ENCODE measurements around the gene OCLN. TPM values are rescaled to one million over a fixed set of nuclear protein-coding genes. Genes with fewer than 3 reads are reported as not detected.

Gene OCLN, protein sequence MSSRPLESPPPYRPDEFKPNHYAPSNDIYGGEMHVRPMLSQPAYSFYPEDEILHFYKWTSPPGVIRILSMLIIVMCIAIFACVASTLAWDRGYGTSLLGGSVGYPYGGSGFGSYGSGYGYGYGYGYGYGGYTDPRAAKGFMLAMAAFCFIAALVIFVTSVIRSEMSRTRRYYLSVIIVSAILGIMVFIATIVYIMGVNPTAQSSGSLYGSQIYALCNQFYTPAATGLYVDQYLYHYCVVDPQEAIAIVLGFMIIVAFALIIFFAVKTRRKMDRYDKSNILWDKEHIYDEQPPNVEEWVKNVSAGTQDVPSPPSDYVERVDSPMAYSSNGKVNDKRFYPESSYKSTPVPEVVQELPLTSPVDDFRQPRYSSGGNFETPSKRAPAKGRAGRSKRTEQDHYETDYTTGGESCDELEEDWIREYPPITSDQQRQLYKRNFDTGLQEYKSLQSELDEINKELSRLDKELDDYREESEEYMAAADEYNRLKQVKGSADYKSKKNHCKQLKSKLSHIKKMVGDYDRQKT
- total RNA-seq (2014; rRNA removed; shearing (Covaris generic)) (61.6 and 79.7 TPM in 2 replicates), polyA plus RNA-seq (2016; fragmentation: Nextera tagmentation; extraction: Ambion mirVana) (10.9 and 14.3 TPM in 2 replicates)
- long read RNA-seq, transcript OCLN-202 (9 exons, 1,748 nt): major isoform, 7 of 10 reads
- long read RNA-seq, partial matches to known transcripts: 1 of 10 reads
- long read RNA-seq, other reads (novel, unspliced or antisense): 1 of 10 reads

DNA sequence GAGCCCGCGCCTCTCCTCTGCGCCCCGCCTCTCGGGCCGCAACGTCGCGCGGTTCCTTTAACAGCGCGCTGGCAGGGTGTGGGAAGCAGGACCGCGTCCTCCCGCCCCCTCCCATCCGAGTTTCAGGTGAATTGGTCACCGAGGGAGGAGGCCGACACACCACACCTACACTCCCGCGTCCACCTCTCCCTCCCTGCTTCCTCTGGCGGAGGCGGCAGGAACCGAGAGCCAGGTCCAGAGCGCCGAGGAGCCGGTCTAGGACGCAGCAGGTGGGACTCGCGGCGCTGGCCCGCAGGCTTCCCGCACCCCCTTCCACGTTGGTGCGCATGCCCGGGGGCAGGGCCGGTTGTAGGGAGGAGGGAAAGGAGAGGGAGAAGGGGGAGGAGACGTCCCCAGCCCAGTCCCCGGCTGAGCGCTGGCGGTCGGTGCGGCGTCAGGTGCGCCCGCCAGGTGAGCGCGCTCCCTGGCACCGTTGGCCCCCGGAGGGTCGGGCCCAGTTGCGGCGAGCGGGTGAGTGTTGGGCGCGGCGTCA, at the start of gene OCLN:
TSS of gene OCLN (plus strand) at position 400 of the 532 bp plus-strand sequence. CDS start 11,455 bp downstream, outside the sequence.
- H3K79me2 ChIP-seq (replicated peaks; ENCODE audit: insufficient read depth): peaks cover 38% of the 10 kb centered on the region
- 0 out of 3 replicates have a peak, but pooled peaks cover 3% of the 10 kb centered on the region for H3K36me3 Mint-ChIP-seq (ENCODE audit: low read depth)
- H3K9me2 ChIP-seq (ENCODE audit: insufficient read depth): no peaks in the 10 kb centered on the region
- no peaks in the 10 kb centered on the region for H3K36me3 ChIP-seq (ENCODE audit: insufficient read depth)
- H3K4me3 ChIP-seq: peak within 1 kb of the TSS; percentile 96
- peaks cover 32% of the 10 kb centered on the region for H3K4me1 ChIP-seq (ENCODE audit: insufficient read depth)
- H3K4me3 Mint-ChIP-seq: peak within 1 kb of the TSS; percentile 91
- no peaks in the 10 kb centered on the region for H3K9me3 Mint-ChIP-seq
- ATAC-seq (peak; percentile 84), DNase-seq (ENCODE audit: low spot score) (peak; percentile 95)
- H2AFZ ChIP-seq: peak within 1 kb of the TSS; percentile 100
- H3K27me3 Mint-ChIP-seq (ENCODE audit: insufficient read depth, low read depth, poor library complexity): peaks cover 7% of the 10 kb centered on the region
- peak within 1 kb of the TSS; percentile 97 for H3K27ac Mint-ChIP-seq
- H3K27me3 ChIP-seq (ENCODE audit: insufficient read depth): peaks cover 17% of the 10 kb centered on the region; the same call in 1 of the 2 replicates
- peak within 1 kb of the TSS; percentile 98 for H3K4me2 ChIP-seq
- TF ChIP-seq ZNF114 (CRISPR knock-in tag; IDR thresholded peaks at IDR 0.05) (no peak), CREB1 (CRISPR knock-in tag; IDR thresholded peaks at IDR 0.05; ENCODE audit: low read depth) (peak; percentile 11; the same call in 1 of the 2 replicates), POLR2AphosphoS5 (IDR thresholded peaks at IDR 0.05; ENCODE audit: low read depth) (peak; percentile 90), ZNF331 (CRISPR knock-in tag; IDR thresholded peaks at IDR 0.05; ENCODE audit: low read depth) (no peak)
- TF ChIP-seq, protein P1, sequence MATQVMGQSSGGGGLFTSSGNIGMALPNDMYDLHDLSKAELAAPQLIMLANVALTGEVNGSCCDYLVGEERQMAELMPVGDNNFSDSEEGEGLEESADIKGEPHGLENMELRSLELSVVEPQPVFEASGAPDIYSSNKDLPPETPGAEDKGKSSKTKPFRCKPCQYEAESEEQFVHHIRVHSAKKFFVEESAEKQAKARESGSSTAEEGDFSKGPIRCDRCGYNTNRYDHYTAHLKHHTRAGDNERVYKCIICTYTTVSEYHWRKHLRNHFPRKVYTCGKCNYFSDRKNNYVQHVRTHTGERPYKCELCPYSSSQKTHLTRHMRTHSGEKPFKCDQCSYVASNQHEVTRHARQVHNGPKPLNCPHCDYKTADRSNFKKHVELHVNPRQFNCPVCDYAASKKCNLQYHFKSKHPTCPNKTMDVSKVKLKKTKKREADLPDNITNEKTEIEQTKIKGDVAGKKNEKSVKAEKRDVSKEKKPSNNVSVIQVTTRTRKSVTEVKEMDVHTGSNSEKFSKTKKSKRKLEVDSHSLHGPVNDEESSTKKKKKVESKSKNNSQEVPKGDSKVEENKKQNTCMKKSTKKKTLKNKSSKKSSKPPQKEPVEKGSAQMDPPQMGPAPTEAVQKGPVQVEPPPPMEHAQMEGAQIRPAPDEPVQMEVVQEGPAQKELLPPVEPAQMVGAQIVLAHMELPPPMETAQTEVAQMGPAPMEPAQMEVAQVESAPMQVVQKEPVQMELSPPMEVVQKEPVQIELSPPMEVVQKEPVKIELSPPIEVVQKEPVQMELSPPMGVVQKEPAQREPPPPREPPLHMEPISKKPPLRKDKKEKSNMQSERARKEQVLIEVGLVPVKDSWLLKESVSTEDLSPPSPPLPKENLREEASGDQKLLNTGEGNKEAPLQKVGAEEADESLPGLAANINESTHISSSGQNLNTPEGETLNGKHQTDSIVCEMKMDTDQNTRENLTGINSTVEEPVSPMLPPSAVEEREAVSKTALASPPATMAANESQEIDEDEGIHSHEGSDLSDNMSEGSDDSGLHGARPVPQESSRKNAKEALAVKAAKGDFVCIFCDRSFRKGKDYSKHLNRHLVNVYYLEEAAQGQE (IDR thresholded peaks at IDR 0.05; ENCODE audit: unreplicated experiment): peak; percentile 41
- peaks cover 17% of the 10 kb centered on the region for H4K20me1 ChIP-seq (replicated peaks; ENCODE audit: insufficient read depth)
- peaks cover 3% of the 10 kb centered on the region; the same call in 1 of the 2 replicates for H3F3A ChIP-seq (replicated peaks; ENCODE audit: low read depth)
- peaks cover 35% of the 10 kb centered on the region for H3K4me1 Mint-ChIP-seq
- peak within 1 kb of the TSS; percentile 93 for H3K27ac ChIP-seq (ENCODE audit: low read depth)

- no peak for DNase-seq (ENCODE audit: low spot score)
- 0 out of 2 replicates have a peak overlapping the region, but pooled peaks have one; percentile 9 for H3K27ac ChIP-seq (ENCODE audit: low read depth)
- H2AFZ ChIP-seq: no peak overlapping the region
- H3K27me3 ChIP-seq (ENCODE audit: insufficient read depth): no peaks in the 10 kb centered on the region
- no peak overlapping the region for H3K4me3 ChIP-seq
- no peaks in the 10 kb centered on the region for H3K9me2 ChIP-seq (ENCODE audit: insufficient read depth)
- no peaks in the 10 kb centered on the region for H3K4me1 ChIP-seq (ENCODE audit: insufficient read depth)
- no peak for ATAC-seq
- H4K20me1 ChIP-seq (replicated peaks; ENCODE audit: insufficient read depth): no peaks in the 10 kb centered on the region
- no peak overlapping the region for H3K27ac Mint-ChIP-seq
- H3K79me2 ChIP-seq (replicated peaks; ENCODE audit: insufficient read depth): no peaks in the 10 kb centered on the region
- H3F3A ChIP-seq (replicated peaks; ENCODE audit: low read depth): no peaks in the 10 kb centered on the region
- H3K9me3 Mint-ChIP-seq: no peaks in the 10 kb centered on the region
- H3K4me2 ChIP-seq: no peak overlapping the region
- H3K4me1 Mint-ChIP-seq: no peaks in the 10 kb centered on the region
- no peak overlapping the region for H3K4me3 Mint-ChIP-seq
- peaks cover 2% of the 10 kb centered on the region for H3K27me3 Mint-ChIP-seq (ENCODE audit: insufficient read depth, low read depth, poor library complexity)
- H3K36me3 Mint-ChIP-seq (ENCODE audit: low read depth): peaks cover 10% of the 10 kb centered on the region; the same call in 2 of the 3 replicates
- H3K36me3 ChIP-seq (ENCODE audit: insufficient read depth): no peaks in the 10 kb centered on the region
- TF ChIP-seq, protein P1 (IDR thresholded peaks at IDR 0.05; ENCODE audit: unreplicated experiment): no peak
- TF ChIP-seq CTCF (conservative IDR thresholded peaks at IDR 0.05; ENCODE audit: low read depth in 2 of 2): no peak
- TF ChIP-seq CREB1 (CRISPR knock-in tag; IDR thresholded peaks at IDR 0.05; ENCODE audit: low read depth): no peak
- no peak for TF ChIP-seq ZNF114 (CRISPR knock-in tag; IDR thresholded peaks at IDR 0.05)
- TF ChIP-seq POLR2AphosphoS5 (IDR thresholded peaks at IDR 0.05; ENCODE audit: low read depth): no peak
- TF ChIP-seq NANOG (IDR thresholded peaks at IDR 0.05; ENCODE audit: borderline replicate concordance): no peak
- no peak for TF ChIP-seq EZH2 (IDR thresholded peaks at IDR 0.05; ENCODE audit: low read depth, unreplicated experiment)
- no peak for TF ChIP-seq STAT1 (IDR thresholded peaks at IDR 0.05; ENCODE audit: unreplicated experiment)
- TF ChIP-seq EZH2phosphoT487 (IDR thresholded peaks at IDR 0.05; ENCODE audit: unreplicated experiment): no peak
Observed at GRCh38 chr5:69444127-69444754, 48.3 kb upstream of the OCLN start.

All from GM23338 (cell line).